Measurements from ENCODE around the gene NOXA1.

GRCh38 chr9:137383784-137384756 lies 39.1 kb upstream of the NOXA1 start:
- TF ChIP-seq CTCF (IDR thresholded peaks at IDR 0.05; ENCODE audit: low read depth, low read length), result no peak
- no peak for TF ChIP-seq POLR2A (IDR thresholded peaks at IDR 0.05; ENCODE audit: extremely low read depth, insufficient read length)
